GM12878 (cell line): ENCODE measurements around the gene GOLGA8T. TPM values are rescaled to one million over a fixed set of nuclear protein-coding genes. Genes with fewer than 3 reads are reported as not detected.
"Not testable (repeated sequence)": the region's sequence is repeated elsewhere in the genome, so short reads cannot be mapped to it uniquely, and the experiment has no call there.

Experiments
- ATAC-seq: fragments of 200-7000 bp; cut with Tn5 transposase; 3 replicates; pipeline ENCODE4 v1.9.1; 2020; ENCODE audit warnings: mild to moderate bottlenecking, moderate library complexity
- BruUV-seq: library from RNA; stranded (reverse); fragments of 400-500 nt; replicated peaks from 2 replicates; lab custom pipeline; 2021; lab: Mats Ljungman, UMichigan
- CTCF ChIA-PET: fragments of 300-600 bp; sonication (Branson Sonifier 250); formaldehyde crosslinking; extraction: SDS; loops from one replicate; lab custom pipeline; 2021; ENCODE audit warnings: inconsistent platforms; lab: Yijun Ruan, JAX
- POLR2A ChIA-PET: fragments of 350-600 bp; formaldehyde crosslinking; extraction: SDS; loops from one replicate; lab custom pipeline; 2021; ENCODE audit warnings: inconsistent platforms; lab: Charles Lee
- RAD21 ChIA-PET: fragments of 300-600 bp; sonication (Branson Sonifier 250); formaldehyde crosslinking; loops from one replicate; lab custom pipeline; 2023; ENCODE audit warnings: antibody characterized with exemption; ENCODE audit not compliant: unreplicated experiment; lab: Charles Lee
- SMC1A ChIA-PET: fragments of 300-600 bp; sonication (Branson Sonifier 250); formaldehyde crosslinking; loops from one replicate; lab custom pipeline; 2023; ENCODE audit not compliant: unreplicated experiment, uncharacterized antibody; lab: Charles Lee
- DNase-seq: peaks from one replicate; pipeline ENCODE4 v3.0.0-alpha.2; 2011; ENCODE audit warnings: low read depth, low spot score
- FAIRE-seq: peaks from 3 replicates; lab custom pipeline; 2011; peaks lifted over from hg19 to GRCh38; lab: Jason Lieb, UNC
- H2AFZ ChIP-seq: 2 replicates; pipeline ENCODE4 v1.6.0; 2011; ENCODE audit warnings: low read depth, low read length, control low read depth; ENCODE audit not compliant: control insufficient read depth
- H3K27ac ChIP-seq: 2 replicates; pipeline ENCODE4 v1.5.1; 2011; ENCODE audit warnings: control low read depth; ENCODE audit not compliant: control insufficient read depth, insufficient read depth
- H3K27me3 ChIP-seq, 2 experiments: replicated peaks in 1 of 2; 2 replicates each; pipeline versions ENCODE4 v1.6.0 to v1.6.1; 2011; ENCODE audit warnings: low read length in 1 of 2; ENCODE audit not compliant: control insufficient read depth in 2 of 2, insufficient read depth in 2 of 2
- H3K36me3 ChIP-seq, 2 experiments: 2 replicates each; pipeline ENCODE4 v1.5.1; 2011; ENCODE audit warnings: low read length in 1 of 2; ENCODE audit not compliant: control insufficient read depth in 2 of 2, insufficient read depth in 2 of 2
- H3K4me1 ChIP-seq: 2 replicates; pipeline ENCODE4 v1.6.1; 2011; ENCODE audit warnings: mild to moderate bottlenecking, low read length, moderate library complexity, mixed read lengths; ENCODE audit not compliant: control insufficient read depth, insufficient read depth
- H3K4me2 ChIP-seq: 2 replicates; pipeline ENCODE4 v1.6.0; 2011; ENCODE audit warnings: control low read depth; ENCODE audit not compliant: control insufficient read depth, insufficient read depth
- H3K4me3 ChIP-seq: fragments of 200-600 bp; sonication (generic); 2 replicates; pipeline ENCODE4 v1.5.1; 2016
- H3K79me2 ChIP-seq: 2 replicates; pipeline ENCODE4 v1.6.0; 2011; ENCODE audit warnings: low read length; ENCODE audit not compliant: control insufficient read depth, insufficient read depth
- H3K9ac ChIP-seq: 2 replicates; pipeline ENCODE4 v1.8.0; 2011; ENCODE audit warnings: low read length, control low read depth, mixed read lengths; ENCODE audit not compliant: control insufficient read depth, insufficient read depth
- H3K9me3 ChIP-seq: replicated peaks from 3 replicates; pipeline ENCODE4 v1.5.1; 2011; ENCODE audit warnings: mild to moderate bottlenecking, low read length; ENCODE audit not compliant: control insufficient read depth, insufficient read depth
- H4K20me1 ChIP-seq: 2 replicates; pipeline ENCODE4 v1.6.0; 2011; ENCODE audit not compliant: control insufficient read depth, insufficient read depth
- WGBS: methylation state at CpG from one replicate; pipeline ENCODE4 v1.1.6; 2016; ENCODE audit warnings: low lambda C conversion rate; ENCODE audit not compliant: insufficient replicate concordance, insufficient coverage; ENCODE audit errors: missing lambda C conversion rate; 5-methylcytosine and 5-hydroxymethylcytosine counted together
- in situ Hi-C: fragments of 300-500 bp; cut with MboI; formaldehyde crosslinking; loops from 9 replicates; pipeline ENCODE4 v1.14.3; 2018; ENCODE audit warnings: mixed read lengths
- intact Hi-C: fragments of 100-400 bp; cut with micrococcal nuclease; formaldehyde crosslinking; loops from one replicate; pipeline ENCODE4 v1.14.2; 2022; ENCODE audit not compliant: unreplicated experiment
- polyA plus RNA-seq, 11 experiments: library from polyadenylated mRNA; depleted of rRNA in 4 of 11; unstranded in 6 of 11; stranded (reverse) in 5 of 11; fragments of >200 nt; fragmentation: Nextera tagmentation in 4 of 11; fragmentation: Illumina TruSeq in 1 of 11; extraction: Ambion mirVana in 4 of 11; extraction: Trizol in 1 of 11; gene quantifications; 1 replicate in 1 of 11; 2 replicates in 10 of 11; pipeline versions ENCODE4 v1.2.1 to v1.2.3, GENCODE V29; 2011 to 2016; ENCODE audit warnings: inconsistent platforms in 2 of 11, missing spikeins in 2 of 11, low read depth in 1 of 11
- small RNA-seq: library from RNA; depleted of rRNA; stranded (forward); fragments of <200 nt; gene quantifications from one replicate; pipeline ENCODE3, GENCODE V24; 2014
- total RNA-seq, 4 experiments: library from RNA; depleted of rRNA in 3 of 4; stranded (reverse); fragments of >200 nt in 3 of 4; fragmentation: Illumina TruSeq in 1 of 4; extraction: Trizol in 1 of 4; gene quantifications; 2 replicates each; pipeline versions ENCODE4 v1.2.1 to v1.2.3, GENCODE V29; 2013 to 2021

Gene GOLGA8T
- total and polyA plus RNA-seq, 10 of the 15 experiments (the other 5 are each of a cell fraction or from before 2014, with no cell fraction given): not detected

DNA sequence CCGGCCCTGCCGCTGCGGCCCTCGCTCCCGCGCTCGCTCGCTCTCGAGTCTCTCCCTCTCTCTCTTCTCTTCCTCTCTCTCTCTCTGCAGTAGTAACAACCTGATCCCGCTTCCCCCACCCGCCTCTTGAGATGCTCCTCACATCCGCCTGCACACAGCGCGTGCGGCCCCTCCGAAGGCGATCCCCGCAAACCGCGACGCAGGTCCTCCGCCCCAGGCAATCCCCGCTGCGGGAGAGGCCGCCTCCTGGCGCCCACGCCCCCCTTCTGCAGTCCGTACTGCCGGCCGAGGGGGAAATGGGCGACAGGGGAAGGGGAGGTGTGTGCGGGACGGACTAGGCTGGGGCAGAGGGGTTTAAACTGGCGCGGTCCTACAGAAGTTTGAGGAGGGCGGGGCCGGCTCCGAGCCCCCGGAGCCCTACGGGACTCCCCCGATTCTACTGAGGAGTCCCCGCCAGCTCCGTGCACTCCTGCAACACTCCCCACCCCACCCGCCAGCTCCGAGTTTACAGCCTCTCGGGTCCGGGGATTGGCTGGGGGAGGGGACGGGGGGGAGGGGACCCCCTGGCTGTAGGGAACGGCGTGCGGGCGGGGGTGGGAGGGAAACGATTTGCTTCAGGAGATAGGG is 57.4 kb downstream of the GOLGA8T start:
- H3K4me1 ChIP-seq, H3K9me3 ChIP-seq, SMC1A ChIA-PET, H2AFZ ChIP-seq, H3K36me3 ChIP-seq, in situ Hi-C loops, H3K79me2 ChIP-seq, H3K27me3 ChIP-seq, DNase-seq, intact Hi-C loops, BruUV-seq, ATAC-seq, POLR2A ChIA-PET, H3K27ac ChIP-seq, RAD21 ChIA-PET, H4K20me1 ChIP-seq, H3K9ac ChIP-seq, CTCF ChIA-PET, H3K4me2 ChIP-seq, FAIRE-seq, H3K4me3 ChIP-seq: not testable (repeated sequence)
- 0% methylated on average over 1 of the region's 53 CpGs for WGBS

DNA sequence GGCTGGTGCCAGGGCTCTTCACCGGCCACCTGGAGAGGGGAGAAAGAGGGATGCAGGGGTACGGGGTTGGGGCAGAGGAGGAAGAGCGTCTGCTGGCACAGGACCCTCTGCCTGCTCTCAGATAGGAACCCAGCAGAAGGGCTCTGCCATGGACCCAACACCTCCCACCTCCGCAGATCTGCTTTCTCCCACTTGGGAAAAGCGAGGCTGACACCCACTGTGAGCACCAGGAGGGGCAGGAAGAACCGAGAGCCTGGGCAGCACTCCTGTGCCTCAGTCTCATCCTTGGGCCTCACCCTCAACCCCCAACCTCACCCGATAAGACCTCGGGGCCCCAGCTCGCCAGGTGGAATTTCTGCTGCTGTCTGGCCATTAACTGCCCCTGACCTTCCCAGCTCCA is 58.0 kb downstream of the GOLGA8T start:
- BruUV-seq, CTCF ChIA-PET, H3K36me3 ChIP-seq, H3K4me3 ChIP-seq, ATAC-seq, RAD21 ChIA-PET, DNase-seq, H3K9me3 ChIP-seq, POLR2A ChIA-PET, H3K27ac ChIP-seq, H3K4me2 ChIP-seq, H3K4me1 ChIP-seq, H3K79me2 ChIP-seq, H2AFZ ChIP-seq, in situ Hi-C loops, SMC1A ChIA-PET, H4K20me1 ChIP-seq, H3K27me3 ChIP-seq, intact Hi-C loops, H3K9ac ChIP-seq, FAIRE-seq: not testable (repeated sequence)
- WGBS: 0% methylated on average over 1 of the region's 9 CpGs

Small RNAs within 50 kb of the gene (small RNA-seq; reads per million reads assigned to genes)
- gene AC120045.2 (not detected), gene RF00096 (not detected), gene RN7SL469P (not detected), gene RN7SL673P (not detected)

Other genes with a start within 250 kb of the GOLGA8T start
- gene GOLGA8J, start 52.1 kb upstream of the GOLGA8T start, total RNA-seq (2014; rRNA removed): not detected in 2 replicates
- not detected in 2 replicates for gene GOLGA8J, start 52.1 kb upstream of the GOLGA8T start, total RNA-seq (2014; rRNA removed; fragmentation: Illumina TruSeq; extraction: Trizol)
- gene GOLGA8J, start 52.1 kb upstream of the GOLGA8T start, total RNA-seq (2021): not detected in 2 replicates
- gene GOLGA8J, start 52.1 kb upstream of the GOLGA8T start, polyA plus RNA-seq (2011; rRNA removed): not detected in 2 replicates
- 0.25 TPM in 1 of 2 replicates, not detected in the other for gene GOLGA8J, start 52.1 kb upstream of the GOLGA8T start, polyA plus RNA-seq (2014; fragmentation: Illumina TruSeq; extraction: Trizol)
- not detected for gene GOLGA8J, start 52.1 kb upstream of the GOLGA8T start, polyA plus RNA-seq (2014; fragmentation: Nextera tagmentation; extraction: Ambion mirVana)
- 0.13 TPM in 1 of 2 replicates, not detected in the other for gene GOLGA8J, start 52.1 kb upstream of the GOLGA8T start, polyA plus RNA-seq (2014; rRNA removed)
- gene GOLGA8J, start 52.1 kb upstream of the GOLGA8T start, polyA plus RNA-seq (2016; fragmentation: Nextera tagmentation; extraction: Ambion mirVana): under 1 TPM in 1 of 2 experiments, not detected in 1; 0.23 TPM